GM12864 (cell line): ENCODE results near the gene SEMA6B.

Experiments used
- DNase-seq: peaks from one replicate; pipeline ENCODE4 v3.0.0-alpha.2; 2011; ENCODE audit warnings: low read depth
- H3K4me3 ChIP-seq: 2 replicates; pipeline ENCODE4 v1.5.1; 2011; ENCODE audit warnings: mild to moderate bottlenecking, low read depth, low read length, control low read depth
- TF ChIP-seq, protein P1 (sequence below): IDR thresholded peaks from 2 replicates; pipeline ENCODE4 v1.5.1; 2011; ENCODE audit warnings: low read depth, mild to moderate bottlenecking, moderate library complexity, low read length, control low read depth, inconsistent platforms; ENCODE audit errors: missing control alignments

Gene SEMA6B

DNA sequence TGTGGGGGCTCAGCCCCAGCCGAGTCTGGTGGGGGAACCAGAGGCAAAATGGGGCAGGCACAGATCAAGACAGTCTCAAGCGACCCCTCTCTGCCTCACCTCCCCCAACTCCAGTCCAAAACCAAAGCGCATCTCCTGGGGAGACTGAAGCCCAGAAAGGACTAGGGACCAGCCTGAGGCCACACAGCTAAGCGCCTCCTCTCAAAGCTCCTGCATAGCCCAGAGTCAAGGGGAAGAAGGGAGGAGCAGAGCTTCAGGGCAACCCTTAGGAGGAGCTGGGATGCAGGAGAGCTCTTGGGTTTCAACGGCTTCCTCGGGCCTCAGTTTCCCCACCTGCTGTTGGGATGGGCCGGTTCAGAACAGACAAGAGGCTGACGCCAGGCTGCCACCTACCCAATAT, 19.9 kb upstream of the SEMA6B start:
- no peak overlapping the region for H3K4me3 ChIP-seq

GRCh38 chr19:4578552-4579248, 19.2 kb upstream of the SEMA6B start:
- H3K4me3 ChIP-seq: no peak overlapping the region
- no peak for DNase-seq
- TF ChIP-seq, protein P1, sequence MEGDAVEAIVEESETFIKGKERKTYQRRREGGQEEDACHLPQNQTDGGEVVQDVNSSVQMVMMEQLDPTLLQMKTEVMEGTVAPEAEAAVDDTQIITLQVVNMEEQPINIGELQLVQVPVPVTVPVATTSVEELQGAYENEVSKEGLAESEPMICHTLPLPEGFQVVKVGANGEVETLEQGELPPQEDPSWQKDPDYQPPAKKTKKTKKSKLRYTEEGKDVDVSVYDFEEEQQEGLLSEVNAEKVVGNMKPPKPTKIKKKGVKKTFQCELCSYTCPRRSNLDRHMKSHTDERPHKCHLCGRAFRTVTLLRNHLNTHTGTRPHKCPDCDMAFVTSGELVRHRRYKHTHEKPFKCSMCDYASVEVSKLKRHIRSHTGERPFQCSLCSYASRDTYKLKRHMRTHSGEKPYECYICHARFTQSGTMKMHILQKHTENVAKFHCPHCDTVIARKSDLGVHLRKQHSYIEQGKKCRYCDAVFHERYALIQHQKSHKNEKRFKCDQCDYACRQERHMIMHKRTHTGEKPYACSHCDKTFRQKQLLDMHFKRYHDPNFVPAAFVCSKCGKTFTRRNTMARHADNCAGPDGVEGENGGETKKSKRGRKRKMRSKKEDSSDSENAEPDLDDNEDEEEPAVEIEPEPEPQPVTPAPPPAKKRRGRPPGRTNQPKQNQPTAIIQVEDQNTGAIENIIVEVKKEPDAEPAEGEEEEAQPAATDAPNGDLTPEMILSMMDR: no peak

More for the DNA sequence above, 19.9 kb upstream of the SEMA6B start:
- TF ChIP-seq, protein P1: no peak
- DNase-seq: no peak

GRCh38 chr19:4577020-4577782, 17.7 kb upstream of the SEMA6B start:
- DNase-seq: no peak
- TF ChIP-seq, protein P1: no peak
- no peak overlapping the region for H3K4me3 ChIP-seq

DNA sequence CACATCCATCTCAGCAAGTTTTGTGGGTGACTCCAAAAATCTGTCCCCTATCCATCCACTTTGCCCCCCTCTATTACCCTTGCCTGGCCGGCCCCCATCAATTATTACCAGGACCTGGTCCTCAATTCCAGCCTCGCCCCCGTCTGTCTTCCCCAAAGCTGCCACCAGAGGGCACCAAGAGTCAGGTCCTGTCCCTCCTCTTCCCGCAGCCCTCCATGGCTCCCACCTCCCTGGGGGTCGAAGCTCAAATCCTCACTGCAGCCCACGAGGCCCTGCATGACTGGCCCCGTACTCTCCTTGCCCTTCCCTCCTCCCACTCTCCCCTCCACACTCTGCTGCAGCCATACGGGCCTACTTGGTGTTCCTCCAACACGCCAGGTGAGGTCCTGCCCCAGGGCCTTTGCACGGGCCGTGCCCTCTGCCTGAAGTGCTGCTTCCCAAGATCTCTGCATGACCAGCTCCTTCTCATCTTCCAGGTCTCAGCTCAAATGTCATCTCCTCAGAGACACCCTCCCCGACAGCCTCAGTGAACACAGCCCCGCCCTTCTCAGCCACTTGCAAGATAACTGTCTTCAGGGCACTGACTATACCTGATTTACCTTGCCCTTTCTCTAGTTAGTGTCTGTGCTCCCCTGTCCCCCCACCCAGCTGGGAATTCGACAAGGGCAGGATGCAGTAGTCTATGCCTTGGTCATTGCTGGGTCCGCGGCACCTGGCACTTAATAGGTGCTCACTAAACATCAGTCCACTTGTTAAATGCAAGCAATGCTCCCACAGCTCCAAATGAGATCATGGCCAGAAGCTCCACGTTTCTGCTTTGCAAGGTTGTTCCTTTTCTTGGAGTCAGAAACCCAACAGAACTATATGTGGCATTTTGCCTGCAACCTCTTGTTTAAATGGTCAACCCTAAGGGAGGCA, 16.8 kb upstream of the SEMA6B start:
- DNase-seq: no peak
- TF ChIP-seq, protein P1: peak; percentile 81
- no peak overlapping the region for H3K4me3 ChIP-seq

GRCh38 chr19:4575267-4576015, 16.0 kb upstream of the SEMA6B start:
- H3K4me3 ChIP-seq: no peak overlapping the region
- TF ChIP-seq, protein P1: no peak
- no peak for DNase-seq

- DNase-seq: no peak
These were observed 14.2 kb upstream of the SEMA6B start for GRCh38 chr19:4573682-4574081.

More at GRCh38 chr19:4573682-4574081, 14.2 kb upstream of the SEMA6B start:
- H3K4me3 ChIP-seq: no peak overlapping the region
- TF ChIP-seq, protein P1: no peak
